Raji (cell line): Measurements from ENCODE around the gene NGLY1.
A peak's percentile ranks its signal among the peaks of the same experiment; 100 is the strongest.

Experiments
- POLR2A ChIP-seq: IDR thresholded peaks from 2 replicates; pipeline ENCODE4 v1.6.1; 2011; ENCODE audit warnings: low read depth, low read length, control low read depth; ENCODE audit not compliant: insufficient read depth

Gene NGLY1

DNA sequence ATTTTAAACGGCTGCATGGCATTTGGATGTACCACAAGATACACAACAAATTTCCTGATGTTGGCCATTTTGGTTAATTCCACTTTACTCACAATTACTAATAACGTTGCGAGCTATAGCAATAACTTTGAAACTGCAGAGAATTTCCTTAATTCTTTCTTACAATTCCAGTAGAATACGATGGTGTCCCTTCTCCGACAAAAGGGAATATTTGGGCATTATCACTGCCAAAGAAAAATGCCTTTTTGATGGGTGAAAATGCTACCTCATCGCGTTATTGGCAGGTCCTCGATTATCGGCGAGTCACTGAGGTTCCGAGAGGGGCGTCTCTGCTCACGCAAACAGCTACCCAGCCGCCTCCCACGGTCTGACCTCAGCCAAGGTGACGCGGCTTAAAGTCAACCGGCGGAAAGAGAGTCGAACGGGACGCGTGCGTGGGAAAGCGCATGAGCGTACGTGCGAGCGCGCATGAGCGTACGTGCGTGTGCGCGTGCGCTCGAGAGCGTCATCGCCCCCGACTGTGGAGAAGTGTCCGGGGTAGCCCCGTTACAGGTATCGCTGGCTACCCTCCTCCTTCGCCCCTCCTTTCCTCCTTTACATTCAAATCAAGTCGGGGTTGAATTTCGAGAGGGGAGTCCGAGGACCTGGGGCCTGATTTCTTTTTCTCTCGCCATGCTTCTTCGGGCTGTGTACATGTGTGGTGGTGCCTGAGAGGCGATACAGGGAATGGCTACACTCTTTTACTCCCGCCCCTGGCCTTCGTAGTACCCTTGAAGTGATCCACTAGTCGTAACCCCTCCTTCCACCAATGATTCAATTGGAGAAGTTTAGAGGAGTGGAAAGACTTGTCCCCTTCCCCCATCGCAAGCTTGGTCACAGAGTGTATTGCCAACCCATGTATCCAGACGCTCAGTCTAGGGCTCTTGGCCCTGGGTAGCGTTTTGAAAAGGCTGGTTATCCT lies 6.6 kb upstream of the NGLY1 start, which contains the start of gene OXSM:
Gene OXSM, plus strand, starts transcription at position 495 of the 961 bp plus-strand sequence. CDS start 931 bp downstream, outside the sequence.
- TF ChIP-seq POLR2A, result peak; percentile 96

DNA sequence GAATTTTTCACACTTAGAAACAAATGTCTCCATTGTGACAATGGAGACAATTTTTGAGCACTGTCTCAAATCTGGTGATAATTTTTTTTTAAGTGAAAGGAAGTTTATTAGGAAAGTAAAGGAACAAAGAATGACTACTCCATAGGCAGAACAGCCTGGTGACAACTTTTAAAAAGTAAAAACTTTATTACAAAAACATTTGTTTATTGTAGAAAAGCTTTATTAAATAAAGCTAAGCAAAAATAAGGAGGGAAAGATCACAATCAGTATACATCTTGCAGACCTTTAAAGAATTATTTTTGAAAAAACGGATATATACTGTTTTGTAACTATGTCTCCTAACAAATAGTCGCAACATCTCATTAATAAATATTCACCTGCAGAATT lies 6.0 kb upstream of the NGLY1 start:
- TF ChIP-seq POLR2A, result no peak

DNA sequence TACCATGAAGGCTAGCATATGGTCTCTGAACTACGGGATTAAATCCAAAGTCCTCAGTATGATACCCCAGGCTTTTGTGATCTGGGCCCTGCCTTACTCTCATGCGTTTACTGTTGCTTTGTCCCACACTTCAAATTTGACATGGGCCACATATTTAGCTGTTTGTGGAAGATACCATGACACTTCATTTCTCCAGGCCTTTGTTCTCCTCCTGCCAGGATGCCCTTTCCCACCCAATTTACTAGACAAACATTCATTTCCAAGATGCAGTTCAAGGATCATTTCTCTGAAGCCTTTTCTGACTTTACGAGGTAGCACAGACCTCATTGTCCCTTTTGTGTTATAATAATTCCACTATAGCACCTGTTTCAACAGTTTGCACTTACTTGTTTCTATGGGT lies 4.4 kb upstream of the NGLY1 start:
- TF ChIP-seq POLR2A, result no peak

DNA sequence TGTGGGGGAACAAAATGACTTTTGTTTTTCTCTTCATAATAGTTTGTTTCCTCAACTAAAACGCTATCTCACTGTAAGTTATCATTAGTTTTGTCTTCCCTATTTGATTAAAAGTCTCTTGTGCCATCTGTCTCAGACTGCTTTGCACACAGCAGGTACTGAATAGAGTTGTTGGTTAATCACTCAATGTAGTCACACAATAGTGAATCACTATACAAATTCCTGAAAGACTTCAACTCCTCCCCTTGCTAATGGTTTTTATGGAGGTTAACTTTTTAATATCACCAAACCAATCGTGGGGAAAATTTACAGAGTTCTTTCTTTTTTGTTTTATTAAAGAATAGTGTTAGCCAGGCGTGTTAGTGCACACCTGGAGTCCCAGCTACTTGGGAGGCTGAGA lies 2.6 kb upstream of the NGLY1 start:
- TF ChIP-seq POLR2A, result no peak

DNA sequence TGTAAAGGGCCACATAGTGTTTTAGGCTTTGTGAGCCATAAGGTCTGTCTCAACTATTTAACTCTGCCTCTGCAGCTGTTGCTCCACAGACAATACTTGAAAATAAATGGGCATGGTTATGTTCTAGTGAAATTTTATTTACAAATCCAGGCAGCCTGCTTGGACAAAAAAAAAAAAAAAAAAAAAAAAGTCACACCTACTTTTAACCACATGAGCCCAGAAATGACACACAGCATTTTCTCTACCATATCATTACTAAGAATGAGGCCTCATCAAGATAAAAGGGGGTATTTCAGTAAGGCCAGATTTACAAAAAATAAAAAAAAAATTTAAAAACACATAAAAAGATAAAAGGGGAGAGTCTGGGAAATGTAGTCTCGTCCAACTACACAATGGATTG lies 1.7 kb upstream of the NGLY1 start:
- TF ChIP-seq POLR2A, result no peak

DNA sequence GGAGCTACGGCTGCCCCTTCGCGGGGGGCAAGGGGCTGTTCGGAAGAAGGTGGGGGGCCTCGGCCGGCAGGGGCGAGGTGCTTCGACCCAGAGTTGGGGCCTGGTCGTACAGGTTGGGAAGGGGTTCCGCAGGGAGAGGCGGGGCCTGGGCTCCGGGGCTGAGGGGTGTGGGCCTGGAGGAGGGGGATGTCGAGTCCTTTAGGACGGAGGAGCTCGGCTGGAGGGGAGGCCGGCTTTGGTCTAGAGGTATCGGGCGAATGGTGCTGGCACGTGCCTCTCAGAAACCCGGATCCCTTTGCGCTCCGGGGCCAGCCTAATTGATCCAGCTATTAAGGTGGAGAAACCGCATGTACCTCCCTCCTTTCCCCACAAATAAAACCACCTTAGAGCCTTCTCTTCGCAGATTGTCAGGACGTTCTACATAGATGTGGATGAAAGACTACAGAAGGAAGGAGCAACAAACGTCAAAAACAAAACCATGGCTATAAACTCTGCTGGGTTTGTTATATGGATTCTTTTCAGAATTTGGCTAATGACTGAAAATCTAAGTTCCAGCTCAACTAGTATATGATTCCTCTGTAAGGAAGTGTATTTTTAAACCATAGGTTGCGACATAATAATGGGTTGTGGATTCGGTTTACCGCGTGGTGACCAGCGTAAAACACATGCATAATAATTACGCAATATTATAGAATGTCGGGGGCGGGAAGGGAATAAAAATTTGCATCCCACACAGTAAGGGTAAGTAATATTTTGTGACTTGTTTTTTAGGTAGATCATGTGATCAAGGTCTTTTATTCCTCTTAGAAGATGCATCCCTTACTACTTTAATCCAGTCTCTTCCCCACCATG lies 644 bp upstream of the NGLY1 start:
- no peak for TF ChIP-seq POLR2A

DNA sequence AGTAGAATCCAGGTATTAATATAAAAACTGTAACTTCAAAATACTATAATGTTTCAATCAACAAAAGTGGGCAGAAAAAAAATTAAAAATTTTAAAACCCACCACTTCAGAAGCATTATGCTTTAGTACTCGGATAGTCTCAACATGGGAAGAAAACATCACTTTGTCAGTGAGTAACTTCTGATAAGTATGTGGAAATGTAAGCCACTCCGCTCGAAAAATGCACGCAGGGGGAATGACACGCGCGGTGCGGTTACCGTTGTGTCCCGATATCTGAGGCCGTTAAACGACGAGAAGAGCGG lies 656 bp downstream of the NGLY1 start:
- TF ChIP-seq POLR2A, result no peak

DNA sequence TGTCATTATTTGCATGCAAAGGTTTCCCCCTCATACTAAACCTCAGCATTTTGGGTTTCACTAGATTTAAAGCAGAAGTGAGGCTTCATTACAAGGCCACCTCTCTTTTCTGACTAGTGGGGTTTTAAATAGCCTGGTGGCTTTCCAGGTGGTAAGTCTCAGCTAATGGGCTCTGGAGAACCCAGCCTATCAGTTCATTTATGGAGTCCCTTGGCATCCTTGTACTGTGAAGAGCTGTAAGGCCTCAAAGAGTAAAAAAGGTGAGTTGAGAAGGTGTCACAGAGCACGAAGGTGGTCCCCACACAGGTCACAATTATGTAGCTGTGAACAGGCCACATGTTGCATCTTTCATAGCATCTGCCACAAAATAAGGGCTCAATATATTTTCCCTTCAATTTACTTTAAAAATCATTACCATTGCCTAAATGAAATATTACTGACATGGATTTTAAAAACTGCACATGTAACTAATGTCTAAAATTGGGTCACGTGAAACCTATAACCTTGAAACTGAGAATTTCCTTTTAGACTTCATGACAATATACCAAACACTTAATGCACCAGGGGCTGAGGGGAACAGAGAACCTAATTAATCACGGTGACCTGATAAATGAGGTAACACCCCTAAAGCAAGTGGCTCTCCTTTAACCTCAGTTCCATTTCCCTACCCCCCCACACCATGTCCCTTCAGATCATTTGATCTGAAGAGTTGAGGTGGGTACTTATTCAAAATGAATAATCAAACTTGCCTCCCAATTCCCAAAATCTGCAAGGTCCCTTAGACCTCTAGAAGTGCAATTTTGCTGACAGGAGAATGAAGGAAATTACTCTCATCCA lies 1.3 kb downstream of the NGLY1 start:
- 0 out of 2 replicates have a peak, but pooled peaks have one; percentile 20 for TF ChIP-seq POLR2A

DNA sequence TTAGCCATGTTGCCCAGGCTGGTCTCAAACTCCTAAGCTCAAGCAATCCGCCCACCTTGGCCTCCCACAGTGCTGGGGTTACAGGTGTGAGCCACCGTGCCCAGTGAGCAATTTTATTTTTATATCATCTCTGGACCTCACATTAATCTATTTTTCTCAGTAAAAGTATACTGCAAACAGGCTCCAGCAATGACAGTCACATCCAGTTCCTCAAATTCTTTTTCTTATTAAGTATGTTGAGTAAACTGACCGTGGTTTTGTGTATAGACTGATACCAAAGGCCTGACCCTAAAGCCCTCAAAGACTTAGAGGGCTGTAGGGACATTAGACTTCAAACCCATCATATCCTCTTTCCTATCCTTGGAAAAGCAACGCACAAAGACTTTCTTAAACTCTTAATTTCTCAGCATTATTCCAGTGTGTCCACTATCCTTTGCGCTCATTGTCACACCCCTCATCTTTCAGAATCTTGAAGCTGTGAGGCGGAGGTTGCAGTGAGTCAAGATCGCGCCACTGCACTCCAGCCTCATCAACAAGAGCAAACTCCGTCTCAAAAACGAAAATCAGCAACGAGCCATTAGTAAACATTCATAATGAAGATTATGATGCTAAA lies 2.0 kb downstream of the NGLY1 start:
- no peak for TF ChIP-seq POLR2A

DNA sequence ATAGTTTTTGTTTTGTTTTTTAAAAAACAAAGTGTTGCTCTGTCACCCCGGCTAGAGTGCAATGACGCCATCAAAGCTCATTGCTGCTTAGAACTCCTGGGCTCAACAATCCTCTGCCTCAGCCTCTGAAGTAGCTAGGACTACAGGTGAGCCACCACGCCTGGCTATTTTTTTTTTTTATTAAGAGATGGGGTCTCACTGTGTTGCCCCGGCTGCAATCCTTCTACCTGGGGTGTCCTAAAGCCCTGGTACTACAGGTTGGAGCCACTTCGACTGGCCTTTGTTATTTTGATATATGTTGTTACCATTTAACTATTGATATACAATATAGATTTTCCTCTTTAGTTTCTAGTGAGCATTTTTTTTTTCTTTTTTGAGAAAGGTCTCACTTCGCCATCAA lies 2.6 kb downstream of the NGLY1 start:
- TF ChIP-seq POLR2A, result no peak

DNA sequence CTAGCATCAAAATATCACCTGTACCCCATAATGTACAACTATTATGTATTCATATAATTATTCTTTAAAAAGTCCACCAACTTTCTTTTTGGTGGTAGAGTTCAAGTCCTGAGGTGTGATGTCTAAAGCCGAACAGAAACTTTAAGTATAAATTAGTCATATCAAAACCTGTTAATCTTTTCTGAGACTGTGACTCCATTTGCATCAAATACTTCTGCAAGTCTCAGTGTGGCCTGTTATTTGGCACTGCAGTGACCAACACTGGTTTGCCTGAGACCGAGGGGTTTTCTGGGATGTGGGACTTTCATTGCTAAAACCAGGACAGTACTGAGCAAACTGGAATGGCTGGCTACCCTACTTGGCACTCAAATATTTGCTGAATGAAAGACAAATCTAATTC lies 7.3 kb downstream of the NGLY1 start:
- no peak for TF ChIP-seq POLR2A

DNA sequence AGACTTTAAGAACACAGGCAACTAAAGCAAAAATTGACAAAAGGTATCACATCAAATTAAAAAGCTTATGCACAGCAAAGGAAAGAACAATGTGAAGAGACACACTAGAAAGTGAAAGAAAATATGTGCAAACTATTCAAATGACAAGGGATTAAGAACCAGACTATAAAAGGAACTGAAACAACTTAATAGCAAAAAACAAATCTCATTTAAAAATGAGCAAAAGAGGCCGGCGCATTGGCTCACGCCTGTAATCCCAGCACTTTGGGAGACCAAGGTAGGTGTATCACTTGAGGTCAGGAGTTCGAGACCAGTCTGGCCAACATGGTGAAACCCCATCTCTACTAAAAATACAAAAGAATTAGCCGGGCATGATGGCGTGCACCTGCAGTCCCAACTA lies 14.4 kb downstream of the NGLY1 start:
- TF ChIP-seq POLR2A, result no peak

DNA sequence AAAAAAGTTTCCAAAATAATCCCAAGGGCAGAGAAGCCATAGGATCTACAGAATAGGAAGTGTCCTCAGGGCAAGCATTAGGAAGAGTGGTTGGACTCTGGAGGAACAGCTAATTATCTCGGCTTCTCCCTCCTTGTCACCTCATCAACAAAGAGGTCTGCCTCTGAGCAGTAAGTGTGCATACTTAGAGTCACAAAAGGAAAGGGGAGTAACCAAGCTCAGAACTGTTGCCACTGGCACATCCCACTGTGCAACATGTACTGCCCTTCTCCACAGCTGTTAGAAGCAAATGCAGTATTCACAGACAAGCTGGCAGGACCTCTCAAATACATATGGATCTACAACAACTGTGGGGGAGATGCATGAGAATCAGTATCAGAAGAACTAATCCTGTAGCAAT lies 31.5 kb downstream of the NGLY1 start:
- TF ChIP-seq POLR2A, result no peak

DNA sequence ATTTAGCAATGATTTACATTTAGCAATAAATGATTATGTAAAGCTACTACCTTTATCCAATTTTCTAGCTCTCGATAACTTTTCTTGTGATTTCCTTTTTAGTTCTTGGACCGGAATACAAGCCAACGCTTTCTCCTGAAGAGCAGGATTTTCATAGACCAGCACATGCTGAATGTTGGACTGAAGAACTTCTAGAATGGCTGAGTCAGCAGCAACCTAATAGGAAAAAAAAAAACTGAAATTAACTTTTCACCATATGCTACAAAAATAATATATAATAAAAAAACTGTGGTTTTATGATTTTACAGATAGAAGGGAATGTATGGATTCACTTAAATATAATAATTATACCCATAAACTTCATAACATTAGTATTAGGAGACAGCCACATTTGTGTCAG lies 32.2 kb downstream of the NGLY1 start:
- TF ChIP-seq POLR2A, result no peak
